ENCODE results near the gene NDUFV3.
A peak's percentile ranks its signal among the peaks of the same experiment; 100 is the strongest.
"Not testable (repeated sequence)": the region's sequence is repeated elsewhere in the genome, so short reads cannot be mapped to it uniquely, and the experiment has no call there.

NDUFV3 gene

GRCh38 chr21:42936360-42936759 is 43.3 kb downstream of the NDUFV3 start:
- not testable (repeated sequence) for DNase-seq (ENCODE audit: low spot score)

- not testable (repeated sequence) for DNase-seq (ENCODE audit: low spot score)
Observed at GRCh38 chr21:42937034-42937940, 44.2 kb downstream of the NDUFV3 start.

- no peak for DNase-seq (ENCODE audit: low spot score)
Observed at GRCh38 chr21:42937960-42938605, 45.0 kb downstream of the NDUFV3 start.

GRCh38 chr21:42938606-42938995 is 45.5 kb downstream of the NDUFV3 start:
- not testable (repeated sequence) for DNase-seq (ENCODE audit: low spot score)

GRCh38 chr21:42939582-42940413 is 46.7 kb downstream of the NDUFV3 start:
- DNase-seq (ENCODE audit: low spot score), result peak; percentile 83

GRCh38 chr21:42941696-42942085 is 48.6 kb downstream of the NDUFV3 start:
- DNase-seq (ENCODE audit: low spot score), result no peak

- DNase-seq (ENCODE audit: low spot score), result no peak
Observed at GRCh38 chr21:42942244-42942643, 49.1 kb downstream of the NDUFV3 start.

GRCh38 chr21:42949094-42949755 is 56.1 kb downstream of the NDUFV3 start:
- not testable (repeated sequence) for DNase-seq (ENCODE audit: low spot score)

- DNase-seq (ENCODE audit: low spot score), result not testable (repeated sequence)
Observed at GRCh38 chr21:42951193-42951592, 58.1 kb downstream of the NDUFV3 start.

- no peak for DNase-seq (ENCODE audit: low spot score)
Observed at GRCh38 chr21:42956824-42957630, 63.9 kb downstream of the NDUFV3 start.

- not testable (repeated sequence) for DNase-seq (ENCODE audit: low spot score)
Observed at GRCh38 chr21:42958122-42958521, 65.0 kb downstream of the NDUFV3 start.

GRCh38 chr21:42959728-42960127 is 66.6 kb downstream of the NDUFV3 start:
- DNase-seq (ENCODE audit: low spot score), result no peak

GRCh38 chr21:42962380-42963007 is 69.4 kb downstream of the NDUFV3 start:
- DNase-seq (ENCODE audit: low spot score), result no peak

Measured in putamen (tissue), 1 donor.